GM19025 (cell line): ENCODE measurements around the gene ADORA3.
A peak's percentile ranks its signal among the peaks of the same experiment; 100 is the strongest.

Experiments
- ATAC-seq: cut with Tn5 transposase; IDR thresholded peaks from one replicate; pipeline ENCODE4 v1.9.1; 2021; ENCODE audit warnings: mild to moderate bottlenecking, low read depth, moderate library complexity; ENCODE audit not compliant: unreplicated experiment

ADORA3 gene

DNA sequence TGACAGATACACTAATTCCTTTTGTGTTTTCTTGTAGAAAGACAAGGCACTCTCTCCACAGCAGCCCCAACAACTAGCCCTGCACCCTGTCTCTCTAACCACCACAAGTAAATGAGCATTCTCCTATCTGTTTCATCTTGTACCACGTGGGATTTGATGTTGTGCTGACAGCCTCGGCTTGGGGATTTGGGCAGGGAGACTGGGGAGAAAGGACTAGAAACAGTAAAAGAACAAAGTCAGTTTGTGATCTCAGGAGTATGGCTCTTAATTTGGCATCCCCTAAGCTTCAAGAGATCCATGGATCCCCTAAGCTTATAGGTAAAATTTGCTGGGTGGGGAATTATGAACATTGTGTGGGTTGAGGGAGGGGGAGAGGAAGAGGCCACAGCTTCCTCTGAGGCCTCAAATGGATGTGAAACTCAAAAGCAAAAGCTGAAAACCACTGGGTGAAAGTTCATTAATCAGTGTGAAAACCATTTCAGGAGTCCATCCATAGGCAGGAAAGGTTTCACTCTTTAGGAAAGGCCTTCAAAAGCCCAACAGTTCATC lies 26.6 kb downstream of the ADORA3 start:
- peak; percentile 65 for ATAC-seq

DNA sequence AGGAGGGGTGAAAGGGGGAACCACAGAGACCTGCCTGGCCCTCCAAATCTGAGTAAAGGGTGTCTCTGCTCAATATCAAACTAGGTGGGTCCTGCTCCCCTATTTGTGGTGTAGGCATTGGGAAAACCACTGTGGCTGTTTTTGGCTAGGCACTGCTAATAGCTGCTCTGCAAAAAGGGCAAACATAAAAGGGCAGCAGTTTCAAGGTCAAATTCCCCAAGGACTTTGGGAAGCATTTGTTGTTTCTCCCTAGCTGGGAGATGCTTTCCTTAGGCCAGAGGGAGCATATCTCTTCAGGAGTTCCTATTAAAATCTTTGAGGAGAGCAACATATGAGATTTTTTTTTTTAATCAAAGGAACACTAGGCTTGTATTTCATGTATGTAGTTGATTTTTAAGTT lies 27.2 kb downstream of the ADORA3 start:
- no peak for ATAC-seq

DNA sequence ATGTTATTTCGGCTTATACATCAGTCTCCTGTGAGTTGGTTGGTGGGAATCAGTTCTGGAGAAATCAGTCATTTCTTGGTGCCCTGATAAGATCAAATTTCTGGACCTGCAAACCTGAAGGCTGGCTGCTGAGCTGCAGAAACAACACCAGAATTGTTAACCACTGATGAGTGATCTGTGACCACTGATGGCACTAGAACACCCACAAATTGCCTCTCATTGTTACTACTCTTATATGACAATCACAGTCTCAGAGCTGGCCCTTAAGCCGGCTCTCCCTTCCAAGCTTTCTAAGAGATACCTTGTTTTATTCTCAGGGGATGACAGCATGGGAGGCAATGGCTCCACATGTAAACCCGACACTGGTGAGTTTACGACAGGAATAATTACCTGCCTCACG lies 27.7 kb downstream of the ADORA3 start:
- ATAC-seq: no peak

GRCh38 chr1:111474521-111474920 lies 28.9 kb downstream of the ADORA3 start:
- no peak for ATAC-seq

DNA sequence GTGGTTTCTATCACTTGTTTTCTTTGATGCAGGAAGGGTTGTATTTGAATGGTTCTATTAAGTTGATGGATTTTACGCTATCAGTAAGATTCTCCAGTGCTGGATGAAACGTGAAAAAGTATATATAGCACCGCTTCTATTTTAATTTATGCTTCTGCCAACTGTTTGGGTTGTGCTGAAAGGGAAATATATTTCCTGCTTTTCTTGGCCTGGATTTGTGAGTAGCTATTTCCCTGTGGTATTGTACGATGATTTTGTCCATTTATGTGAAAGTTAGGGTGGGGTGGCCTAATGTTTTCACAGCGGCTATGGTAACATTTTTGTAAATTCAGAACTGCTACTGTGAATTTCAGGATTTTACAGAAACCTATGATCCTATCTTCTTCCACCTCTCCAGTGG lies 29.3 kb downstream of the ADORA3 start:
- ATAC-seq: no peak

- no peak for ATAC-seq
These were observed 31.9 kb downstream of the ADORA3 start for GRCh38 chr1:111471538-111471937.

- ATAC-seq: no peak
These were observed 32.4 kb downstream of the ADORA3 start for GRCh38 chr1:111471012-111471411.

GRCh38 chr1:111470596-111470995 lies 32.8 kb downstream of the ADORA3 start:
- ATAC-seq: no peak

- ATAC-seq: no peak
These were observed 33.9 kb downstream of the ADORA3 start for GRCh38 chr1:111469539-111469938.

DNA sequence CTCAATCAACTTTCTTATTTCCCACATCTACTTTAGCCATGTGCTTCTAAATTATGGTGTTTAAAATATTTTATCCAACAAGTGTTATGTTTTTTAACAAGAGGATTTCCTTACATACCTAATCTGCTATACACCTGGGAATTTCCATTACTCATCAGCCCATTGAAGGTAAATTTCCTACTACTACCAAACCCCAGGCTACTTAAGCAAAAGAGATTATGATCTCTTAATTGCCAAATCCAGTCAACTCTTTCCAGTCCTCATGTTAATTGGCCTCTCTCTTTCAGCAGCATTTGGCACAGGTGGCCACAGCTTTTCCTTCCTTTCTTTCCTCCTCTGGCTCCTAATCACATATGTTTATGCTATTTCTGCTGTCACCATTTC lies 34.7 kb downstream of the ADORA3 start:
- no peak for ATAC-seq

- no peak for ATAC-seq
These were observed 35.3 kb downstream of the ADORA3 start for GRCh38 chr1:111467865-111468716.

DNA sequence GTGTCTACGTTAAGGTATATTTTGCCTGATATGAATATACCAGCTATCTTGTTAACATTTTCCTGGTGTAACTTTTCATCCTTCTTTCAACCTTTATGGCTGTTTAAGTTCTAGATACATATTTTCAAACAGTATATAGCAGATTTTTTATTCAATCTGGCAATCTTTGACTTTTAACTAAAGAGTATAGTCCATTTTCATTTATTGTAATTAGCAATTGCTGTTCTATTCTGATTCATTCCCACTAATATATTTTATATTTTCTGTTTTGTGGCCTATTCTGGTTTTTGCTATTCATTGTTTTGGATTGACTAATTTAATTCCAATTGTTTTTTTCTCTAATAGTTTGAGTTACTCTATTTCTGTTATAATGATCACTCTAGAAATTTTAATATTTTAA lies 37.0 kb downstream of the ADORA3 start:
- no peak for ATAC-seq

- no peak for ATAC-seq
These were observed 37.7 kb downstream of the ADORA3 start for GRCh38 chr1:111465754-111466153.

DNA sequence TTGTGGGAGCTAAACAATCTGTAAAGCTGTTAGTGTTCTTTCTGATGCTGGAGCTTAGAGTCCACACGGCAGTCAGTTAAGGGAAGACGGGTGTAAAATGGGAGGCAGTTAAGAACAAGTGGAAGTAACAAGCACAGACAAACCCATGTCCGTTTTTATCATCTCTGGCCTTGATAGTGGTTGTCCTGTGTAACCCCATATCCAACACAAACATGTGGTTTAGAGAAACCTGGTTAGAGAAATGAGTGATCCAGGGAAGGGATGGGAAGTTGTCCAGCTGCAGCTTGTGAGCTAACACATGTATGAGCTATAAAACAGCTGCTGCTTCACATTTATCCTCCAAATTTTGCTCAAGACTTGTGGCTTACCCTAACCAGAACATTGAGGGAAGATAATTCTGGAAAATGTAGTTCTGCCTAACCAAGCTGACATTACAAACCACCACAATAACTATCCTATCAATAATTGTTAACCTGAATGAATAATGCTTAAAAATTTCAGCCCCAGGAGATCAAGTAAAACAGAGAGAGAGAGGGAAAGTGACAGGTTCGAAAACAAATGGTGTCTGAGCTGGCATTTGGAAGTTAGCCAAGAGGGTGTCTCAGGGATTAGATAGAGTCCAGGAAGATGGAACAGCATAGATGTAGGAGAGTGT lies 40.3 kb downstream of the ADORA3 start:
- no peak for ATAC-seq

DNA sequence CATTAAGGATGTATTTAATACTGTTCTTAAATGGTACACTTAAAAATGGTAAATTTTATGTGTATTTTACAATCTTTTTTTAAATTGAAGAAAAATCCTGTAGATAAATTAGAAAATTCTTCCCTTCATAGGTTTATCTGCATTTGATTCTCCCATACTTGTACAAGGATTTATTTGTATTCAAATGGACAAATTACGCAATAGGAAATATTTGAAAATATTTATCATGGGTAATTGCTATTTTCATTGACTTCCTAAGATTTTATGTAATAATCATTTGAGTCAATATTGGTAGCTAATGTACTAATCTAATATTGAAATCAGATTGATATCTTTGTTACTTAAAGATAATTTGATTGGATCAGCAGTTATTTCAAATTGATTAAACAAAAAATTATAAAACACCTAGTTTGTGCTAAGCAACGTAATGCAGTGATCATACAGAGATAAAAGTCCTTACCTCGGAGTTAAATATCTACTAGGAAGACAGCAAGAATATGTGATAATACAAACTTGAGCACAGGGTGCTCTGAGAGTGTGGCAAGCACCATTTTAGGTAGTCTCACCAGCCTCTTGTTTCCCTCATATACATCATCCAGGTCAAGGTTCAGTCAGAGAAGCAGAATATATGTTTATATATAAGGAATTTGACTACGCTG lies 40.9 kb downstream of the ADORA3 start:
- no peak for ATAC-seq

DNA sequence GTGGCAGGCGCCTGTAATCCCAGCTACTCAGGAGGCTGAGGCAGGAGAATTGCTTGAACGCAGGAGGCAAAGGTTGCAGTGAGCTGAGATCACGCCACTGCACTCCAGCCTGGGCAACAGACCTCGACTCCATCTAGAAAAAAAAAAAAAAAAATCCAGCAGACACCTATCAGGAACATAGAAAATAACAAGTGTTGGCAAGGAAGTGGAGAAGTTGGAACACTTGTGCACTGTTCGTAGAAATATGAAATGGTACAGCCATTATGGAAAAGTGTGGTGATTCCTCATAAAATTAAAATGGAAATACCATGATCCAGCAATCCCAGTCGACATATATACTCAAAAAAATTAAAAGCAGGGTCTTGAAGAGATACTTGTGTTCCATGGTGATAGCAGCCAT lies 41.7 kb downstream of the ADORA3 start:
- ATAC-seq: no peak

DNA sequence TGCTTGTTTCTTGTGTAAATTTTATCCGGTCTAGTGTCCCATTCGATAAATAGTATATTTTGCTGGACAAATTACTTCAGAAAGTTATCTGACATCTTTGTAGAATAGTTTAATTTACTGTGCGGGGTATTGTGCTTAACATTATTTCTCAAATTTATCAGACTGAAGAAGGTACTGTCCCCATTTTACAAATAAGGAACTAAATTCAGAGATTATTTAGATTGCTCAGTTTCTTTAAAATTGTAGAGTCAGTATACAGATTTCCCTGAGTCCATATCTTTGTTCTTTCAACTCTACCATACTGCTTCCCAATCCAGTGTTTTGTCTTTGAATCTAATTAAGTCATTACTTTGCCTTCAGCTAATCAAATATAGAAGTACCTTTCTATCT lies 47.8 kb downstream of the ADORA3 start:
- no peak for ATAC-seq

GRCh38 chr1:111454859-111455641 lies 48.4 kb downstream of the ADORA3 start:
- ATAC-seq: no peak

- ATAC-seq: no peak
These were observed 49.7 kb downstream of the ADORA3 start for GRCh38 chr1:111453706-111454105.

DNA sequence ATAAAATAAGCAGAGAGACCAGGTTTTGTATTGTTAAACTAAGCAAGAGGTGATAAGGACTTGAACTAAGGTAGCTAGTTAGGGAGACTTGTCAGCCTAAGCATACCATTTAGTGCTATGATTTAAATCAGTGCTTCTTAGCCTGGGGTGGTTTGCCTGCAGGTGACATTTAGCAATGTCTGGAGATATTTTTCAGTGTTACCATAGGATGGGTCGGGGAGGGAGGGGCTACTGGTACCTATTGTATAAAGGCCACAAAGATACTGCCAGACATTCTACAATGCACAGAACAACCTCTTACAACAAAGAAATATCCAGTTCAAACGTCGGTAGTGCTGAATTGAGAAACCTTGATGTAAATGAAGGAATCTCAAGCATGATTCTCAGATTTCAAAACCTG lies 50.9 kb downstream of the ADORA3 start:
- no peak for ATAC-seq

GRCh38 chr1:111450185-111450584 lies 53.2 kb downstream of the ADORA3 start:
- no peak for ATAC-seq
